Fibroblast of mammary gland (primary cell): ENCODE data around the gene GPR35.

ENCODE experiments used
- DNase-seq: peaks from one replicate; pipeline ENCODE4 v3.0.0-alpha.2; 2010; ENCODE audit warnings: low read depth
- H3K4me3 ChIP-seq: 2 replicates; pipeline ENCODE4 v1.5.1; 2011; ENCODE audit warnings: low read depth, mild to moderate bottlenecking, low read length, moderate library complexity; ENCODE audit not compliant: control insufficient read depth
- CTCF ChIP-seq: conservative IDR thresholded peaks from 2 replicates; pipeline ENCODE4 v1.5.1; 2011; ENCODE audit warnings: low read depth, low read length, inconsistent platforms; ENCODE audit not compliant: control insufficient read depth, insufficient read depth

GPR35 gene

GRCh38 chr2:240589375-240589774 is 35.9 kb upstream of the GPR35 start:
- no peak for DNase-seq
- TF ChIP-seq CTCF: no peak
- H3K4me3 ChIP-seq: no peak overlapping the region

GRCh38 chr2:240589850-240590525 is 35.3 kb upstream of the GPR35 start:
- no peak for TF ChIP-seq CTCF
- DNase-seq: no peak
- H3K4me3 ChIP-seq: no peak overlapping the region

- no peak overlapping the region for H3K4me3 ChIP-seq
- no peak for DNase-seq
- TF ChIP-seq CTCF: no peak
Measured at GRCh38 chr2:240590681-240591111, 34.6 kb upstream of the GPR35 start.

GRCh38 chr2:240591226-240591625 is 34.1 kb upstream of the GPR35 start:
- TF ChIP-seq CTCF: no peak
- DNase-seq: peak; percentile 41
- H3K4me3 ChIP-seq: no peak overlapping the region

GRCh38 chr2:240591784-240592183 is 33.5 kb upstream of the GPR35 start:
- H3K4me3 ChIP-seq: no peak overlapping the region
- no peak for DNase-seq
- TF ChIP-seq CTCF: no peak

- DNase-seq: no peak
- no peak overlapping the region for H3K4me3 ChIP-seq
- no peak for TF ChIP-seq CTCF
Measured at GRCh38 chr2:240593026-240593702, 32.1 kb upstream of the GPR35 start.
